ENCODE data around the gene GATM.
"Not testable (repeated sequence)": the region's sequence is repeated elsewhere in the genome, so short reads cannot be mapped to it uniquely, and the experiment has no call there.

Gene GATM

GRCh38 chr15:45349623-45350022 is 28.7 kb downstream of the GATM start:
- DNase-seq: no peak

- DNase-seq: no peak
Observed at GRCh38 chr15:45347989-45348388, 30.4 kb downstream of the GATM start.

- no peak for DNase-seq
Observed at GRCh38 chr15:45347033-45347432, 31.3 kb downstream of the GATM start.

GRCh38 chr15:45346381-45346780 is 32.0 kb downstream of the GATM start:
- no peak for DNase-seq

GRCh38 chr15:45343258-45343860 is 35.0 kb downstream of the GATM start:
- no peak for DNase-seq

- no peak for DNase-seq
Observed at GRCh38 chr15:45341790-45342189, 36.6 kb downstream of the GATM start.

- no peak for DNase-seq
Observed at GRCh38 chr15:45340429-45340828, 37.9 kb downstream of the GATM start.

- DNase-seq: no peak
Observed at GRCh38 chr15:45338417-45338816, 39.9 kb downstream of the GATM start.

- DNase-seq: no peak
Observed at GRCh38 chr15:45337224-45337623, 41.1 kb downstream of the GATM start.

GRCh38 chr15:45333550-45333949 is 44.8 kb downstream of the GATM start:
- no peak for DNase-seq

GRCh38 chr15:45332694-45333093 is 45.6 kb downstream of the GATM start:
- no peak for DNase-seq

GRCh38 chr15:45331972-45332371 is 46.4 kb downstream of the GATM start:
- no peak for DNase-seq

GRCh38 chr15:45328663-45329062 is 49.7 kb downstream of the GATM start:
- no peak for DNase-seq

- DNase-seq: no peak
Observed at GRCh38 chr15:45326741-45327140, 51.6 kb downstream of the GATM start.

- DNase-seq: no peak
Observed at GRCh38 chr15:45326280-45326679, 52.1 kb downstream of the GATM start.

- no peak for DNase-seq
Observed at GRCh38 chr15:45320581-45321205, 57.7 kb downstream of the GATM start.

- DNase-seq: no peak
Observed at GRCh38 chr15:45319472-45320214, 58.7 kb downstream of the GATM start.

GRCh38 chr15:45314960-45315359 is 63.4 kb downstream of the GATM start:
- DNase-seq: no peak

- DNase-seq: not testable (repeated sequence)
Observed at GRCh38 chr15:45314117-45314516, 64.2 kb downstream of the GATM start.
